Skeletal muscle cell (primary cell): ENCODE data around the gene BTBD18.

Experiments used
- DNase-seq: peaks from one replicate; pipeline ENCODE4 v3.0.0-alpha.2; 2010; ENCODE audit warnings: low read depth
- H3K4me3 ChIP-seq: 2 replicates; pipeline ENCODE4 v1.5.1; 2011; ENCODE audit warnings: low read depth, mild to moderate bottlenecking, control low read depth, low read length, moderate library complexity

The BTBD18 gene

GRCh38 chr11:57777969-57778317 is 26.3 kb upstream of the BTBD18 start:
- DNase-seq = no peak
- peak overlapping the region; percentile 18 for H3K4me3 ChIP-seq

GRCh38 chr11:57776577-57777210 is 25.1 kb upstream of the BTBD18 start:
- H3K4me3 ChIP-seq = no peak overlapping the region
- no peak for DNase-seq

- H3K4me3 ChIP-seq = peak overlapping the region; percentile 1
- DNase-seq = no peak
Measured at GRCh38 chr11:57776031-57776521, 24.5 kb upstream of the BTBD18 start.

GRCh38 chr11:57775491-57775890 is 23.9 kb upstream of the BTBD18 start:
- H3K4me3 ChIP-seq = peak overlapping the region; percentile 1
- no peak for DNase-seq

GRCh38 chr11:57773026-57773598 is 21.5 kb upstream of the BTBD18 start:
- DNase-seq = no peak
- H3K4me3 ChIP-seq = no peak overlapping the region

- no peak for DNase-seq
- no peak overlapping the region for H3K4me3 ChIP-seq
Measured at GRCh38 chr11:57772562-57772961, 20.9 kb upstream of the BTBD18 start.

- no peak for DNase-seq
- H3K4me3 ChIP-seq = no peak overlapping the region
Measured at GRCh38 chr11:57771365-57771764, 19.7 kb upstream of the BTBD18 start.

GRCh38 chr11:57770793-57771192 is 19.2 kb upstream of the BTBD18 start:
- H3K4me3 ChIP-seq = no peak overlapping the region
- no peak for DNase-seq

- DNase-seq = no peak
- H3K4me3 ChIP-seq = peak overlapping the region; percentile 73
Measured at GRCh38 chr11:57764972-57765371, 13.4 kb upstream of the BTBD18 start.

GRCh38 chr11:57764566-57764965 is 12.9 kb upstream of the BTBD18 start:
- peak overlapping the region; percentile 73 for H3K4me3 ChIP-seq
- DNase-seq = no peak

- no peak for DNase-seq
- peak overlapping the region; percentile 73 for H3K4me3 ChIP-seq
Measured at GRCh38 chr11:57764021-57764420, 12.4 kb upstream of the BTBD18 start.

- no peak for DNase-seq
- H3K4me3 ChIP-seq = peak overlapping the region; percentile 73
Measured at GRCh38 chr11:57763568-57763967, 11.9 kb upstream of the BTBD18 start.

GRCh38 chr11:57762235-57762861 is 10.7 kb upstream of the BTBD18 start:
- H3K4me3 ChIP-seq = peak overlapping the region; percentile 73
- DNase-seq = no peak

- DNase-seq = peak; percentile 91
- peak within 1 kb of the TSS; percentile 73 for H3K4me3 ChIP-seq
Measured at GRCh38 chr11:57761301-57762234, 9.9 kb upstream of the BTBD18 start, which contains the start of gene CTNND1. Gene CTNND1 (plus strand): TSS chr11:57761802. CDS start chr11:57791479, 29,677 bp downstream.

GRCh38 chr11:57758174-57758573 is 6.6 kb upstream of the BTBD18 start:
- no peak overlapping the region for H3K4me3 ChIP-seq
- DNase-seq = no peak

GRCh38 chr11:57752954-57753353 is 1.3 kb upstream of the BTBD18 start:
- no peak overlapping the region for H3K4me3 ChIP-seq
- DNase-seq = no peak

GRCh38 chr11:57751176-57751575 is 443 bp downstream of the BTBD18 start:
- no peak overlapping the region for H3K4me3 ChIP-seq
- DNase-seq = no peak

- no peak for DNase-seq
- H3K4me3 ChIP-seq = no peak overlapping the region
Measured at GRCh38 chr11:57746920-57747319, 4.7 kb downstream of the BTBD18 start.

GRCh38 chr11:57745206-57745605 is 6.4 kb downstream of the BTBD18 start:
- no peak overlapping the region for H3K4me3 ChIP-seq
- DNase-seq = no peak

- H3K4me3 ChIP-seq = no peak overlapping the region
- no peak for DNase-seq
Measured at GRCh38 chr11:57744357-57744756, 7.3 kb downstream of the BTBD18 start.
